ENCODE measurements around the gene ATG7. TPM values are rescaled to one million over a fixed set of nuclear protein-coding genes. Genes with fewer than 3 reads are reported as not detected.
"Not testable (repeated sequence)": the region's sequence is repeated elsewhere in the genome, so short reads cannot be mapped to it uniquely, and the experiment has no call there.

ATG7 gene
- polyA plus RNA-seq, 3 donors = 8.4 to 17.9 (median 14.9) TPM

- WGBS, 3 donors = 67 to 74% (median 74%) methylated on average over 8 of the region's 8 CpGs
- H3K27ac ChIP-seq (ENCODE audit: low read depth, low read length) = no peak overlapping the region
These were observed 24.8 kb upstream of the ATG7 start for GRCh38 chr3:11247362-11247761.

GRCh38 chr3:11248596-11248995 is 23.6 kb upstream of the ATG7 start:
- no peak overlapping the region for H3K27ac ChIP-seq (ENCODE audit: low read depth, low read length)
- WGBS, 3 donors = 87 to 96% (median 93%) methylated on average over 6 of the region's 6 CpGs

- no peak overlapping the region for H3K27ac ChIP-seq (ENCODE audit: low read depth, low read length)
- WGBS, 3 donors = 62 to 80% (median 68%) methylated on average over 10 of the region's 10 CpGs
These were observed 21.0 kb upstream of the ATG7 start for GRCh38 chr3:11250902-11251806.

- H3K27ac ChIP-seq (ENCODE audit: low read depth, low read length) = no peak overlapping the region
- WGBS, 3 donors = 70 to 82% (median 78%) methylated on average over 6 of the region's 6 CpGs
These were observed 20.4 kb upstream of the ATG7 start for GRCh38 chr3:11251807-11252176.

GRCh38 chr3:11254876-11255275 is 17.3 kb upstream of the ATG7 start:
- H3K27ac ChIP-seq (ENCODE audit: low read depth, low read length) = no peak overlapping the region
- WGBS, 3 donors = 81 to 92% (median 89%) methylated on average over 6 of the region's 6 CpGs

GRCh38 chr3:11255537-11255936 is 16.7 kb upstream of the ATG7 start:
- H3K27ac ChIP-seq (ENCODE audit: low read depth, low read length) = not testable (repeated sequence)
- 49 to 89% (median 81%) methylated on average over 5 of the region's 5 CpGs for WGBS, 3 donors

- 95 to 98% (median 97%) methylated on average over 11 of the region's 11 CpGs for WGBS, 3 donors
- no peak overlapping the region for H3K27ac ChIP-seq (ENCODE audit: low read depth, low read length)
These were observed 13.2 kb upstream of the ATG7 start for GRCh38 chr3:11258958-11259357.

- 69 to 91% (median 89%) methylated on average over 3 of the region's 3 CpGs for WGBS, 3 donors
- no peak overlapping the region for H3K27ac ChIP-seq (ENCODE audit: low read depth, low read length)
These were observed 11.7 kb upstream of the ATG7 start for GRCh38 chr3:11260460-11260859.

- 69 to 92% (median 88%) methylated on average over 9 of the region's 9 CpGs for WGBS, 3 donors
- no peak overlapping the region for H3K27ac ChIP-seq (ENCODE audit: low read depth, low read length)
These were observed 3.2 kb upstream of the ATG7 start for GRCh38 chr3:11269007-11269406.

GRCh38 chr3:11272906-11273574 is 843 bp downstream of the ATG7 start:
- no peak overlapping the region for H3K27ac ChIP-seq (ENCODE audit: low read depth, low read length)
- 2 to 5% (median 2%) methylated on average over 9 of the region's 9 CpGs for WGBS, 3 donors

- no peak overlapping the region for H3K27ac ChIP-seq (ENCODE audit: low read depth, low read length)
- WGBS, 3 donors = 53 to 90% (median 55%) methylated on average over 5 of the region's 5 CpGs
These were observed 1.7 kb downstream of the ATG7 start for GRCh38 chr3:11273891-11274291.

- no peak overlapping the region for H3K27ac ChIP-seq (ENCODE audit: low read depth, low read length)
- whole genome bisulfite sequencing, 3 donors = 71 to 80% (median 74%) methylated on average over 6 of the region's 6 CpGs
These were observed 2.5 kb downstream of the ATG7 start for GRCh38 chr3:11274566-11275142.

GRCh38 chr3:11275926-11276325 is 3.7 kb downstream of the ATG7 start:
- WGBS, 3 donors = 28 to 53% (median 40%) methylated on average over 2 of the region's 2 CpGs
- H3K27ac ChIP-seq (ENCODE audit: low read depth, low read length) = no peak overlapping the region

- 82 to 95% (median 89%) methylated on average over 2 of the region's 2 CpGs for WGBS, 3 donors
- no peak overlapping the region for H3K27ac ChIP-seq (ENCODE audit: low read depth, low read length)
These were observed 4.7 kb downstream of the ATG7 start for GRCh38 chr3:11276901-11277300.

- no peak overlapping the region for H3K27ac ChIP-seq (ENCODE audit: low read depth, low read length)
- WGBS, 3 donors = 53 to 64% (median 54%) methylated on average over 5 of the region's 5 CpGs
These were observed 10.3 kb downstream of the ATG7 start for GRCh38 chr3:11282250-11283138.

- no peak overlapping the region for H3K27ac ChIP-seq (ENCODE audit: low read depth, low read length)
- 63 to 78% (median 69%) methylated on average over 1 of the region's 1 CpG for WGBS, 3 donors
These were observed 10.9 kb downstream of the ATG7 start for GRCh38 chr3:11283139-11283475.

GRCh38 chr3:11284011-11284410 is 11.8 kb downstream of the ATG7 start:
- WGBS, 3 donors = 91 to 97% (median 96%) methylated on average over 1 of the region's 1 CpG

GRCh38 chr3:11285471-11285870 is 13.3 kb downstream of the ATG7 start:
- H3K27ac ChIP-seq (ENCODE audit: low read depth, low read length) = no peak overlapping the region
- 56 to 90% (median 81%) methylated on average over 2 of the region's 2 CpGs for WGBS, 3 donors

More at GRCh38 chr3:11284011-11284410, 11.8 kb downstream of the ATG7 start:
- no peak overlapping the region for H3K27ac ChIP-seq (ENCODE audit: low read depth, low read length)

All from adipose tissue (tissue), 3 donors.